ENCODE data around the gene MRGPRD.
A peak's percentile ranks its signal among the peaks of the same experiment; 100 is the strongest.
"Not testable (repeated sequence)": the region's sequence is repeated elsewhere in the genome, so short reads cannot be mapped to it uniquely, and the experiment has no call there.

MRGPRD gene

GRCh38 chr11:69002570-69003231 is 21.9 kb upstream of the MRGPRD start:
- no peak for TF ChIP-seq CTCF (conservative IDR thresholded peaks at IDR 0.05; ENCODE audit: low read depth)
- POLR2A ChIA-PET (ENCODE audit: low non-redundant PET), result no interaction called here
- CTCF ChIA-PET, result interaction anchor here (0.6 to 1.0 kb wide), 3 partner anchors 12 to 1794 kb away, joined by 3 to 6 read pairs (median 3); partner anchors contain the start of genes IGHMBP2 and MRPL21
- H3K27ac ChIP-seq, result peak overlapping the region; percentile 82
- DNase-seq (ENCODE audit: low spot score), result no peak

GRCh38 chr11:69002110-69002569 is 21.4 kb upstream of the MRGPRD start:
- DNase-seq (ENCODE audit: low spot score), result no peak
- H3K27ac ChIP-seq, result peak overlapping the region; percentile 82
- no peak for TF ChIP-seq CTCF (conservative IDR thresholded peaks at IDR 0.05; ENCODE audit: low read depth)
- POLR2A ChIA-PET (ENCODE audit: low non-redundant PET), result no interaction called here
- CTCF ChIA-PET, result interaction anchor here (0.6 to 1.0 kb wide), 3 partner anchors 11 to 654 kb away, joined by 3 to 6 read pairs (median 3); partner anchors contain the start of genes IGHMBP2 and MRPL21

GRCh38 chr11:69001243-69002081 is 20.7 kb upstream of the MRGPRD start:
- peak overlapping the region; percentile 82 for H3K27ac ChIP-seq
- CTCF ChIA-PET, result interaction anchor here (0.6 to 1.0 kb wide), 4 partner anchors 9 to 655 kb away, joined by 3 to 4 read pairs (median 3); no protein-coding TSS in a partner anchor
- POLR2A ChIA-PET (ENCODE audit: low non-redundant PET), result no interaction called here

GRCh38 chr11:69000831-69001242 is 20.1 kb upstream of the MRGPRD start:
- POLR2A ChIA-PET (ENCODE audit: low non-redundant PET), result no interaction called here
- CTCF ChIA-PET, result interaction anchor here (0.7 to 1.0 kb wide), 2 partner anchors 10 to 18 kb away, joined by 3 to 4 read pairs; no protein-coding TSS in a partner anchor
- H3K27ac ChIP-seq, result peak overlapping the region; percentile 82
- TF ChIP-seq CTCF (conservative IDR thresholded peaks at IDR 0.05; ENCODE audit: low read depth), result peak; percentile 57
- peak; percentile 61 for DNase-seq (ENCODE audit: low spot score)

More at GRCh38 chr11:69001243-69002081, 20.7 kb upstream of the MRGPRD start:
- no peak for TF ChIP-seq CTCF (conservative IDR thresholded peaks at IDR 0.05; ENCODE audit: low read depth)
- no peak for DNase-seq (ENCODE audit: low spot score)

GRCh38 chr11:69000391-69000790 is 19.6 kb upstream of the MRGPRD start:
- no peak for DNase-seq (ENCODE audit: low spot score)
- H3K27ac ChIP-seq, result peak overlapping the region; percentile 82
- ChIA-PET POLR2A (ENCODE audit: low non-redundant PET) (no interaction called here), CTCF (interaction anchor here (1.0 kb wide), 1 partner anchor 10 kb away, joined by 3 read pairs; no protein-coding TSS in a partner anchor)
- TF ChIP-seq CTCF (conservative IDR thresholded peaks at IDR 0.05; ENCODE audit: low read depth), result no peak

GRCh38 chr11:68999748-69000355 is 19.1 kb upstream of the MRGPRD start:
- DNase-seq (ENCODE audit: low spot score); CTCF ChIA-PET; POLR2A ChIA-PET (ENCODE audit: low non-redundant PET): not testable (repeated sequence)
- H3K27ac ChIP-seq, result peak overlapping the region; percentile 82; the same call in 1 of the 2 replicates

Data from RWPE1 (cell line).